Esophagus squamous epithelium (tissue), 4 donors: ENCODE results near the gene GJB3.

ENCODE experiments used
- POLR2A ChIP-seq, 4 donors: fragments of 450-650 bp; IDR thresholded peaks; one replicate each; pipeline ENCODE4 v1.6.1; 2017; ENCODE audit warnings: antibody characterized with exemption in 4 of 4, mild to moderate bottlenecking in 4 of 4, moderate library complexity in 3 of 4
- TF ChIP-seq, protein P1 (sequence below), 6 experiments: fragments of 450-650 bp in 4 of 6; fragments of 200-600 bp in 2 of 6; sonication (generic) in 2 of 6; IDR thresholded peaks; one replicate each; pipeline ENCODE4 v1.5.1; 2016 to 2019; ENCODE audit warnings: antibody characterized with exemption in 6 of 6, mild to moderate bottlenecking in 4 of 6, moderate library complexity in 4 of 6

DNA sequence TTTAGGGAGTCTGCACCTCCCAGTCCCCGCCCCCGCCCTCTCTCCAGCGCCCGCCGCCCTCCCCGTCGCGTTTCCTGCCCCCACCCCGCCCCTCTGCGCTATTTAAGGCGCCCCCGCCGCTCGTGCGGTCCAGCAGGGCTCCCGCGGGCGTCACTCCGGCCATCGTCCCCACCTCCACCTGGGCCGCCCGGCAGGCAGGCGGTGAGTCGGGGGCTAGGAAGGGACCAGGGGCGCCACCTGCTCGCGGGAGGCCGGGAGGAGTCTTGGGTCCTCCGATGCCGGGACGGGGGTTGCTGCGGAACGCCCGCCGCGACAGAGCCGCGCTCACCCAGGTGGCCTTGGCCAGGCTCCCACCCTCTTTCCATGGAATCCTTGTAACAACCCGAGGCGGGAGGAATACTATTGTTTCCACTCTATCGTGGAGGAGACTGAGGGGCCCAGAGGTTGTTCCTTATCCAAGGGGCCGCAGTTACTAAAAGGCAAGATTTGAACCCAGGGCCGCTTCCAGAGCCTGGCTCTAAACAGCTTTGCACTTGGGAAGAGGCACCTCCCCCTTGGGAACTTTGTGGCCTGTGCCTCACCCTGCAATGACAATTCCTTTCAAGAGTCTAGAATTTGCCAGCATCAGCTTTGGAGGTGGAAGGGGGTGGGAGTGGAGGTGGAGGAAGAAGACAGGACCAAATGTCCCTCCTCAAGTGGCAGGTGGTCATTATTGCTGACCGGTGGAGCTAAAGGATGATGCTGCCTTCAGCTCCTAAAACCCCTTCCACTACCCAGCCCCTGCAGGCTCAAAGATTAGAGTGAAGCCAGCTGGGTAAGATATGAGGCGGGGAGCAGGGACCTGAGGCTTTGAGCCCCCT is 12.1 kb downstream of the GJB3 start, which contains the start of gene GJA4:
- TF ChIP-seq, protein P1, sequence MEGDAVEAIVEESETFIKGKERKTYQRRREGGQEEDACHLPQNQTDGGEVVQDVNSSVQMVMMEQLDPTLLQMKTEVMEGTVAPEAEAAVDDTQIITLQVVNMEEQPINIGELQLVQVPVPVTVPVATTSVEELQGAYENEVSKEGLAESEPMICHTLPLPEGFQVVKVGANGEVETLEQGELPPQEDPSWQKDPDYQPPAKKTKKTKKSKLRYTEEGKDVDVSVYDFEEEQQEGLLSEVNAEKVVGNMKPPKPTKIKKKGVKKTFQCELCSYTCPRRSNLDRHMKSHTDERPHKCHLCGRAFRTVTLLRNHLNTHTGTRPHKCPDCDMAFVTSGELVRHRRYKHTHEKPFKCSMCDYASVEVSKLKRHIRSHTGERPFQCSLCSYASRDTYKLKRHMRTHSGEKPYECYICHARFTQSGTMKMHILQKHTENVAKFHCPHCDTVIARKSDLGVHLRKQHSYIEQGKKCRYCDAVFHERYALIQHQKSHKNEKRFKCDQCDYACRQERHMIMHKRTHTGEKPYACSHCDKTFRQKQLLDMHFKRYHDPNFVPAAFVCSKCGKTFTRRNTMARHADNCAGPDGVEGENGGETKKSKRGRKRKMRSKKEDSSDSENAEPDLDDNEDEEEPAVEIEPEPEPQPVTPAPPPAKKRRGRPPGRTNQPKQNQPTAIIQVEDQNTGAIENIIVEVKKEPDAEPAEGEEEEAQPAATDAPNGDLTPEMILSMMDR (IDR thresholded peaks at IDR 0.05): no peak
- TF ChIP-seq POLR2A (IDR thresholded peaks at IDR 0.05): no peak
